8988T (cell line): ENCODE data around the gene ARRDC5.
"Not testable (repeated sequence)": the region's sequence is repeated elsewhere in the genome, so short reads cannot be mapped to it uniquely, and the experiment has no call there.

Experiments used
- DNase-seq: peaks from one replicate; pipeline ENCODE4 v3.0.0; 2011

The ARRDC5 gene

DNA sequence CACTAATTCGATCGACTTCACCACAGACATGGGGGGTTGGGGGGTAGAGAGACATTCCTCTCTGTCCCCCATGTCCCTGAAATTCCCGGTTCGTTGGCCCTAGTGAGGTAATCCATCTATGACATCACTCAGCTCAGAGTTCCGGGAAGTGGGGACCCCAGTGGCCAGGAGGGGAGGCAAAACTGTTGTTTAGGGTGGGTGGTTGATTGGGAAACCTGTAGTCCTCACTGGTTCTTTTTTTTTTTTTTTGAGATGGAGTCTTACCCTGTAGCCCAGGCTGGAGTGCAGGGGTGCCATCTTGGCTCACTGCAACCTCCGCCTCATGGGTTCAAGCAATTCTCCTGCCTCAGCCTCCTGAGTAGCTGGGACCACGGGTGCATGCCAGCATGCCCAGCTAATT is at the start of gene ARRDC5:
ARRDC5 (minus strand) TSS at position 101 of the 400 bp plus-strand sequence; CDS start at position 30, 71 bp downstream.
- no peak for DNase-seq

DNA sequence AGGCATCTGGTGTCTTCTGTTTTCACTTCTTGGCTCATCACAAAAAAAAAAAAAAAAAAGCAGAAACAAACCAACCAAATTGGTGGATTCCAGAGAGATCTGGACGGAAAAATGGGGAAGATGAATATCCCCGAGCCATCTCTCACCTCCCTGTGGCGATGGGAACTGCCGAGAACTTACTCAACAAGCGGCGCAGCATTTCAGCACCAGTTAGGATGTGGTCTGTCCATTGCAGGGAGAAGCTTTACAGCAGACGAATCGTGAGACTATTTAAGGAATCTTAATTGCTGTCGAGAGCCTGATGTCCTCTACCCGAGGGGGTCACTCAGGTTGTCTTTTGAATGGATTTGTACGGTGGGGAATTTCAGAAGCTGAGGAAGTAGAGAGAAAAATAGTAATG is 49.0 kb upstream of the ARRDC5 start:
- no peak for DNase-seq

- not testable (repeated sequence) for DNase-seq
Measured at GRCh38 chr19:4950650-4951049, 48.0 kb upstream of the ARRDC5 start.

DNA sequence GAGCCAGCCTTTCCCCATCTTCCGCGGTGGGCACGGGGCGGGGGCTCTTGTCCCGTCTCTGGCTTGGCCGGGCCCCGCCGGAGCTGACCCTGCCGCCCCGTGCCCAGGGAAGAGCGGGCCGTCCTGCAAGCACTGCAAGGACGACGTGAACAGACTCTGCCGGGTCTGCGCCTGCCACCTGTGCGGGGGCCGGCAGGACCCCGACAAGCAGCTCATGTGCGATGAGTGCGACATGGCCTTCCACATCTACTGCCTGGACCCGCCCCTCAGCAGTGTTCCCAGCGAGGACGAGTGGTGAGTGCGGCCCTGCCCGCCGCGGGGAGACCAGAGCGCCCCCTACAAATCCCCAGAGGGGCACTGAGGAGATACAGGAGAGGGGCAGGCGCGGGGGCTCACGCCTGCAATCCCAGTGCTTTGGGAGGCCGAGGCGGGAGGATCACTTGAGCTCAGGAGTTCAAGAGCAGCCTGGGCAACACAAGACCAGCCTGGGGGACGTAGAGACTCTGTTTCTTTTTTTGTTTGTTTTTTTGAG is 39.0 kb upstream of the ARRDC5 start:
- not testable (repeated sequence) for DNase-seq

DNA sequence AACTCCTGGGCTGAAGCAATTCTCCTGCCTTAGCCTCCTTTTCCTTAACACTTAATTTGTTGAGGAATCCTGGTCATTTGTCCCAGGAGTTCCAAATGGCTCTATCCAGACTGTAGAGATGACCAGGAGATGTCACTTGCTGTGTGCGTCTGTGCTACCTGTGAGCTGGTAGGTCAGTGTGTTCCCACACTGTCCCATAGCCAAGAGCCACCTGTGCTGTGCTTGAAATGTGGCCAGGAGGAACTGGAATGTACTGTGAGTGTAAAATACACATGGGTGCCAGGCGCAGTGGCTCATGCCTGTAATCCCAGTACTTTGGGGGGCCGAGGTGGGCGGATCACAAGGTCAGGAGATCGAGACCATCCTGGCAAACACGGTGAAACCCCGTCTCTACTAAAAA is 36.8 kb upstream of the ARRDC5 start:
- DNase-seq: no peak

- not testable (repeated sequence) for DNase-seq
Measured at GRCh38 chr19:4938461-4938860, 35.8 kb upstream of the ARRDC5 start.

- DNase-seq: no peak
Measured at GRCh38 chr19:4937060-4937459, 34.4 kb upstream of the ARRDC5 start.

GRCh38 chr19:4935444-4935843 is 32.7 kb upstream of the ARRDC5 start:
- no peak for DNase-seq

GRCh38 chr19:4933528-4933927 is 30.8 kb upstream of the ARRDC5 start:
- DNase-seq: no peak

DNA sequence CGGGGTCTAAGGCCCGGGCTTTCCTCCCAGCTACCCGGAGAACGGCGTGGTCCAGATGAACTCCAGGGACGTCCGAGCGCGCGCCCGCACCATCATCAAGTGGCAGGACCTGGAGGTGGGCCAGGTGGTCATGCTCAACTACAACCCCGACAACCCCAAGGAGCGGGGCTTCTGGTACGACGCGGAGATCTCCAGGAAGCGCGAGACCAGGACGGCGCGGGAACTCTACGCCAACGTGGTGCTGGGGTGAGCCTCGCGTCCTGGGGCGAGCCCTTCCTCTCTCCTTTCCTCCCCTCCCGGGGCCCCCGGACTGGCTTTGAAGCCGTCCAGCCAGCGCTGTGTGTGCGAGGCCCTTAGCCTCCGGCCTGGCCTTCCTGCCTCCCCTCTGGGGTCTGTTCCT is 30.0 kb upstream of the ARRDC5 start:
- no peak for DNase-seq

GRCh38 chr19:4930664-4931063 is 28.0 kb upstream of the ARRDC5 start:
- no peak for DNase-seq

- no peak for DNase-seq
Measured at GRCh38 chr19:4929186-4929585, 26.5 kb upstream of the ARRDC5 start.

DNA sequence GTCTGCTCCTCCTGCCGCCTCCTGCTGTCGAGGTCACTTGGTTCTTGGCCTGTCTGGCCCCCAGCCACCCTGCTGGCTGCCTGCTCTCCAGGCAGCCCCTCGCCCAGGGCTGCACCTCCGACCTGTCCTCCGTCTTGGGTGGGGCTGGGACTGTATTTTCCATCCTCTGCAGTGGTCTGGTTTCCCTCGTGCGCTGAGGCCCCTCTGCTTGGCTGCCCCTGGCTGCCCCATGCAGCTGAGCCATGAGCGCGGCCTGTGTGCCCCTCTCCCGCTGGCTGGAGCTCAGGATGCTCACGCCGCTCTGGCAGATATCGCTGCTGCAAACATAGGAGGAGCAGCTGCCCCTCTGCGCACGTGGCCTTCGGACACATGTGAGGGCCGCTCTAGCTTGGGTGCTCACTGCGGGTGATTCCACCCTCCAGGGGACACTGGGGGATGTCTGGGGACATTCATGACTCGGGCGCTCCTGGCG is 20.6 kb upstream of the ARRDC5 start:
- no peak for DNase-seq

DNA sequence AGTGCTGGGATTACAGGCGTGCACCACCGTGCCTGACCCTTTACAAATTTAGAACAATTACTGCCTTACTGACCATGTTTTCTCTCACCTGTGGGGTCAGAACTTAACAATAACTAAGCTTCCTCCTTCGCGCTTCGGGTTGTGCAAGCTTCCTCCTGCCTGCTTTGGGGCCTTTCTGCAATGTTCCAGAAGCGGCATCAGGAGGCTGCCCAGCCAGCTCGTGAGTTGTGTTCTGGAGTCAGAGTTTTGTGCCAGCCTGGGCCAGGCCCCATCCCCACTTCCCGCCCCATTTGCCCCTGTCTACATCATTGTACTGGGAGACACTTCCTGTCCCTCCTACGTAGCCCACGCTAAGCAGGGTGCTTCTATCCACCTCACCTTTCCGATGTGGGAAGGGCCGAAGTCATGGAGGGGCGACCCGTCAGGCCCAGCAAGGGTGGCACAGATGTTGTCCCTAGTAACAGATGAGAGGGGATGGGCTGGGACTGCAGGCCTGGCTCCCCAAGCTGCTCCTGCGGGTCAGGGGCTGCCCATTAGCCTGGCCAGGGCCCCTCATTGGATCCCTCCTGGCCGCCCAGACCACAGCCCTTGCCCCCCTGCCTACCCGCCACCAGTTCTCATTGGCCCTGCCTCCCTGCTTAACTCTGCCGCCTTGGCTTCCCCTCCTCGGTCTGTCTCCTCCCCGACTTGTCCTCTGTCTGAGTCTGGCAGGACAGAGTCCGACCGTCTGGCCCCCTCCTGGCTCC is 20.0 kb upstream of the ARRDC5 start:
- DNase-seq: no peak

GRCh38 chr19:4916292-4917082 is 13.8 kb upstream of the ARRDC5 start:
- no peak for DNase-seq

- peak; percentile 71 for DNase-seq
Measured at GRCh38 chr19:4914736-4915501, 12.2 kb upstream of the ARRDC5 start.

DNA sequence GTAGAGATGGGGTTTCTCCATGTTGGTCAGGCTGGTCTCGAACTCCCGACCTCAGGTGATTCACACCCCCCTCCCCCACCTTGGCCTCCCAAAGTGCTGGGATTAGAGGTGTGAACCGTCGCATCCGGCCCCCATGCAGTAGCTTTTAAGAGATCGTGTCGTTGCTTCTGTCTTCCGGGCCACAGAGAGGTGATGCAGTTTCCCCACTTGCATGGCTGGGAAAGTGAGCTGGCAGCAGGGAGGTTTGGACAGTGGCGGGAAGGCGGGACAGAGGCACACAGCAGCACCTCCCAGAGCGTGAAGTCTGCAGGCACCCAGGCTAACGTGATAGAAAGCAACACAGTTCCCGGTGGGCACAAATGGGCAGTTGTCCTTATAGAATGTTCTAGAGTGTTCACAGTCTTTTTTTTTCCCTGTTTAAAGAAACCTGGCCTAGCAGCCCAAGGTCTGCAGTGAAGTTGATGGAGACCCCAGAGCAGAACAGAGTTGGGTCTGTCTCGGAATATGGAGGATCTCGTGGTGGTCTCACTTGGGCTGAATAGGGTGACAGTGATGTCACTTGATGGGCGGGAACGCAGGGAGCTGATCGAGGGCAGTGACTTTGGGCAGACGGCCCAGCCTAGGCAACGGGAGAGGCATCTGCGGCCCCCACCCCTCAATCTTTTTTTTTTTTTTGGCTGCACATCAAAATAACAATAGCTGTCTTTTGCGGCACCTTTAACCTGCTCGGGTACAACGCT is 11.5 kb upstream of the ARRDC5 start:
- no peak for DNase-seq

DNA sequence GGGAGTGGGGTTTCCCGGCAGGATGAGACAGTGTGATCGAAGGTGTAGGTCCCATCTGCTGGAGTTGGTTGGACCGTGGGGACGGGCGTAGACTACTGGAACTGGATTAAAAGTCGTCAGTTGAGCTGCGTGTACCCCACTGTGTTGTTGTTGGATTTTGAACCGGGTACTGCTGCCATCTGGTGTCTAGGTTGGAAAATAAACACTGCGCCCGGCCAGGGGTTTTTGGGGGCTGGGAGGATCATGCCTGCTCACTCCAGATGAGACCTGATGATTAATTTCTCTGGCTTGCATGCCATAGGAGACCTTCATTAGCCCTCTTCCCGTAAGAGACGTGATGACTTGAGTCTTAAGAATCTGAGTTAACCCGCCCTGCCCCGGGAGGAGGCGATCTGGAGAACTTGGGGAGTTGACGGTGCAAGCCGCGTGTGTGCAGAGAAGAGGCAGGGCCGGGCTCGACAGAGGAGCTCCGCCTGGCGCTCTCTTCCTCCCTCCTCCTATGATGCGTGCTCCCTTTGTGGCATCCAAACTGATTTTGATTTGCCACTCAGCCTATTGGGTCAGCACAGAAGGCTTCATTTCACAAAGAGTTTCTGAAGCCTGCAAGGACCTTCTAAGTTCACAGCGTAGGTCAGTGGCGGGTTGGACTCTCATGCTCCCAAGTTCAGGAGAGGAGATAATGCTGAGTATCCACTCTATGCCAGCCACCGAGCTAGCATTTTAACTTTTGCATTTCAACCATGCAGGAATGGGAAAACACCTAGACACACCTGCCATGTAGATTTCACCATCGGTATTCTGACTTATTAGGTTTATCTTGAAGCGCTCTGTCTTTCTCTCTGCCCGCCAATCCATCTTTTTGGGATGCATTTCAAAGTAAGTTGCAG is 9.3 kb upstream of the ARRDC5 start:
- peak; percentile 76 for DNase-seq

GRCh38 chr19:4911314-4911713 is 8.6 kb upstream of the ARRDC5 start:
- DNase-seq: no peak

DNA sequence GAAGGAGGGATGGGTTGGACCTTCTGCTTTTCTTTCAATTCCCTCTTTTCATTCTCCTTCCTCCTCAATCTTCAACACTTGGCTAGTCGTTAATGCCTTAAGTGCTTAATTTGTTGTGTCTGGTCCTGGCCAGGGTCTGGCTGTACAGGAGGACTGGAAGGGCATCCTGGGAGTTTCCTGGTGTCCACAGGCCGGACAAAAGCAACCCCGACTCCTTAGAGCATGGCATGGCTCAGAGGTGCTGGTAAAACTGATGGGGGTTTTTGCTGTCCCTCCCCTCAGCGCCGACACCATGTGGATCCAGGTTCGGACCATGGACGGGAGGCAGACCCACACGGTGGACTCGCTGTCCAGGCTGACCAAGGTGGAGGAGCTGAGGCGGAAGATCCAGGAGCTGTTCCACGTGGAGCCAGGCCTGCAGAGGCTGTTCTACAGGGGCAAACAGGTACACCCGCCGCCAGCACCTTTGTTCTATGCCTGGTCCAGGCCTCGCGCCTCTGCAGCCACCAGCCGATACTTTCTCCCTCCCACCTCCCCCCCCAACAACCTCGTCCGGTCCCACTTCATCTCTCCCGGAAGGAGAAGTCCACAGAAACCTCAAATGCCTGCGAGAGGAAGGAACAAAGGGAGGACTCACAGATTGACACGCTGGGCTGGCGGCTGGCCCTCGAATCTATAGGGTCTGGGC is 8.0 kb upstream of the ARRDC5 start:
- no peak for DNase-seq
